Sciatic nerve (tissue), 2 donors: ENCODE results near the gene C17orf107. TPM values are rescaled to one million over a fixed set of nuclear protein-coding genes. Genes with fewer than 3 reads are reported as not detected.
"Not testable (repeated sequence)": the region's sequence is repeated elsewhere in the genome, so short reads cannot be mapped to it uniquely, and the experiment has no call there.

Experiments used
- ATAC-seq: fragments of 200-7000 bp; cut with Tn5 transposase; one replicate; pipeline ENCODE4 v1.9.1; 2020; ENCODE audit warnings: mild to moderate bottlenecking, moderate library complexity
- DNase-seq: peaks from one replicate; pipeline ENCODE4 v3.0.0-alpha.2; 2020; ENCODE audit warnings: low spot score
- intact Hi-C: fragments of 100-400 bp; cut with DNase I; formaldehyde crosslinking; loops from one replicate; pipeline ENCODE4 v1.14.2; 2022
- total RNA-seq: library from RNA; stranded (reverse); fragmentation: NEBNext Ultra II Directional; extraction: Animal tissue kit (Norgen Biotek cat#: 25700); gene quantifications from one replicate; pipeline ENCODE4 v1.2.1, GENCODE V29; 2021
- donor health status: DM: no; HTN: no; CAD: no.
- donor health status: DM: no; HTN: no; CAD: no.

C17orf107 gene
- 2.4 TPM for total RNA-seq

- ATAC-seq (peak; percentile 55), DNase-seq (peak; percentile 89)
- intact Hi-C loops, result no loop called here
Measured at GRCh38 chr17:4899341-4900230, at the start of gene C17orf107. TSS of gene C17orf107 (plus strand) at chr17:4899536. CDS start at chr17:4899763, 227 bp downstream.

GRCh38 chr17:4850246-4850645 is 49.1 kb upstream of the C17orf107 start:
- intact Hi-C loops, result no loop called here
- DNase-seq (no peak), ATAC-seq (no peak)

- ATAC-seq (no peak), DNase-seq (no peak)
- intact Hi-C loops, result no loop called here
Measured at GRCh38 chr17:4851084-4851483, 48.3 kb upstream of the C17orf107 start.

GRCh38 chr17:4852567-4853207 is 46.6 kb upstream of the C17orf107 start:
- intact Hi-C loops, result no loop called here
- ATAC-seq, result no peak
- no peak for DNase-seq

GRCh38 chr17:4853208-4853671 is 46.1 kb upstream of the C17orf107 start:
- ATAC-seq (no peak), DNase-seq (no peak)
- intact Hi-C loops, result no loop called here

GRCh38 chr17:4854111-4854681 is 45.1 kb upstream of the C17orf107 start:
- intact Hi-C loops, result no loop called here
- ATAC-seq, result no peak

GRCh38 chr17:4856271-4856936 is 42.9 kb upstream of the C17orf107 start:
- no peak for ATAC-seq
- DNase-seq, result no peak
- intact Hi-C loops, result no loop called here

More at GRCh38 chr17:4854111-4854681, 45.1 kb upstream of the C17orf107 start:
- DNase-seq, result no peak

GRCh38 chr17:4856937-4857314 is 42.4 kb upstream of the C17orf107 start:
- ATAC-seq (no peak), DNase-seq (no peak)
- intact Hi-C loops, result no loop called here

- intact Hi-C loops, ATAC-seq, DNase-seq: not testable (repeated sequence)
Measured at GRCh38 chr17:4857347-4857746, 42.0 kb upstream of the C17orf107 start.

- intact Hi-C loops, result no loop called here
- ATAC-seq (peak; percentile 88), DNase-seq (no peak)
Measured at GRCh38 chr17:4858068-4858881, 41.1 kb upstream of the C17orf107 start.

- intact Hi-C loops, result no loop called here
- ATAC-seq (peak; percentile 38), DNase-seq (no peak)
Measured at GRCh38 chr17:4858882-4859260, 40.5 kb upstream of the C17orf107 start.

- intact Hi-C loops, result no loop called here
- DNase-seq (no peak), ATAC-seq (no peak)
Measured at GRCh38 chr17:4859816-4860625, 39.3 kb upstream of the C17orf107 start.

- DNase-seq (no peak), ATAC-seq (no peak)
- intact Hi-C loops, result no loop called here
Measured at GRCh38 chr17:4860651-4861050, 38.7 kb upstream of the C17orf107 start.

- ATAC-seq (no peak), DNase-seq (no peak)
- intact Hi-C loops, result no loop called here
Measured at GRCh38 chr17:4861052-4861451, 38.3 kb upstream of the C17orf107 start.

GRCh38 chr17:4862720-4863119 is 36.6 kb upstream of the C17orf107 start:
- ATAC-seq, result no peak
- intact Hi-C loops, result no loop called here
- no peak for DNase-seq

- ATAC-seq, result no peak
- no peak for DNase-seq
- intact Hi-C loops, result no loop called here
Measured at GRCh38 chr17:4863321-4863720, 36.0 kb upstream of the C17orf107 start.

GRCh38 chr17:4867535-4867934 is 31.8 kb upstream of the C17orf107 start:
- intact Hi-C loops, DNase-seq, ATAC-seq: not testable (repeated sequence)
